ENCODE data around the gene CS. TPM values are rescaled to one million over a fixed set of nuclear protein-coding genes. Genes with fewer than 3 reads are reported as not detected.
"Not testable (repeated sequence)": the region's sequence is repeated elsewhere in the genome, so short reads cannot be mapped to it uniquely, and the experiment has no call there.

The CS gene
- total RNA-seq, 6 experiments from 2014 or later, result 196 to 247 (median 232) TPM

DNA sequence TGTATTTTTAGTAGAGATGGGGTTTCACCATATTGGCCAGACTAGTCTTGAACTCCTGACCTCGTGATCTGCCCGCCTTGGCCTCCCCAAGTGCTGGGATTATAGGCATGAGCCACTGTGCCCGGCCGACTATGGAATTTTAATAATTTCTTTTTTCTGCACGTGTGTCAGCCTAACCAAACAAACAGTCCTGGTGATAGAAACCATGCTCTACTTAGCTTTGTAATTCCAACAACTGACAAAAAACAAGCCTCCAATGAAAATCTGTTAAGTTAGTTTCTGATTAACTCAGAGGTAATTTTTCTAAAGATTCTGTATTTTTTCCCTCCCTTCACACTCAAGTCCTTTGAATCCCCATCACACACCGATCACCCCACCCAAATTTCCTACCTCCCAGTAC, 18.1 kb downstream of the CS start:
- Mint-ChIP-seq H3K27me3 (ENCODE audit: insufficient read depth) (no peaks in the 10 kb centered on the region; the same call in 1 of the 2 replicates), H3K4me3 (no peak overlapping the region), H3K9me3 (no peaks in the 10 kb centered on the region), H3K4me1 (ENCODE audit: low read depth) (no peaks in the 10 kb centered on the region), H3K27ac (no peak overlapping the region; the same call in 1 of the 2 replicates), H3K36me3 (ENCODE audit: low read depth) (peaks cover 36% of the 10 kb centered on the region)
- TF ChIP-seq CTCF (IDR thresholded peaks at IDR 0.05), result no peak
- DNase-seq, result no peak

- DNase-seq, result no peak
- TF ChIP-seq CTCF (IDR thresholded peaks at IDR 0.05), result no peak
- Mint-ChIP-seq H3K9me3 (no peaks in the 10 kb centered on the region), H3K27ac (no peak overlapping the region), H3K27me3 (ENCODE audit: insufficient read depth) (no peaks in the 10 kb centered on the region; the same call in 1 of the 2 replicates), H3K4me1 (ENCODE audit: low read depth) (no peaks in the 10 kb centered on the region), H3K4me3 (no peak overlapping the region), H3K36me3 (ENCODE audit: low read depth) (peaks cover 38% of the 10 kb centered on the region)
Observed at GRCh38 chr12:56280849-56281248, 19.3 kb downstream of the CS start.

GRCh38 chr12:56278905-56279304, 21.2 kb downstream of the CS start:
- no peak for DNase-seq
- TF ChIP-seq CTCF (IDR thresholded peaks at IDR 0.05), result no peak
- Mint-ChIP-seq H3K36me3 (ENCODE audit: low read depth) (peaks cover 41% of the 10 kb centered on the region), H3K9me3 (no peaks in the 10 kb centered on the region), H3K27ac (no peak overlapping the region), H3K4me3 (no peak overlapping the region), H3K27me3 (ENCODE audit: insufficient read depth) (no peaks in the 10 kb centered on the region; the same call in 1 of the 2 replicates), H3K4me1 (ENCODE audit: low read depth) (no peaks in the 10 kb centered on the region)

GRCh38 chr12:56274299-56274698, 25.8 kb downstream of the CS start:
- peaks cover 24% of the 10 kb centered on the region for H3K36me3 Mint-ChIP-seq (ENCODE audit: low read depth)
- no peak for TF ChIP-seq CTCF (IDR thresholded peaks at IDR 0.05)
- no peak overlapping the region for H3K27ac Mint-ChIP-seq
- no peak overlapping the region for H3K4me3 Mint-ChIP-seq
- DNase-seq, result no peak
- H3K27me3 Mint-ChIP-seq (ENCODE audit: insufficient read depth), result peaks cover 1% of the 10 kb centered on the region; the same call in 1 of the 2 replicates
- no peaks in the 10 kb centered on the region for H3K9me3 Mint-ChIP-seq
- no peaks in the 10 kb centered on the region for H3K4me1 Mint-ChIP-seq (ENCODE audit: low read depth)

DNA sequence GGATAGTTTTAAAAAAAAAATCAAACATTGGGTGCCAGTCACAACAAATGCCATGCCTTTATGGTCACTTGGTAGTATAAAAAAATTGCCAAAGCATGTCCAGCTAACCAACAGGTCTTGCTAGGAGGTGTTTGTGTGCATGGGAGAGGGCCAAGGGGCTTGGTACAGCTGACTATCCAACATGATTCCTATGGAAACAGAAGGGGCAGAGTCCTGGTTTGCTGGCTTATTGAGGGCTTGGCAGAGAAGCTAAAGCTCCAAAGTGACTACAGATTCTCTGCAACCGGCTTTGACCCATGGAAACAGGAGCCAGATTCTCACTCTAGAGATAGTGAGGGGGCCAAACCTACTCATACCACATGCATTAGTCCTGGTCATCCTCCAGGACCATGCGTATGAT, 27.7 kb downstream of the CS start:
- DNase-seq; H3K4me3 Mint-ChIP-seq; H3K9me3 Mint-ChIP-seq; H3K27me3 Mint-ChIP-seq (ENCODE audit: insufficient read depth); H3K27ac Mint-ChIP-seq; H3K4me1 Mint-ChIP-seq (ENCODE audit: low read depth): not testable (repeated sequence)
- peaks cover 24% of the 10 kb centered on the region for H3K36me3 Mint-ChIP-seq (ENCODE audit: low read depth)

DNA sequence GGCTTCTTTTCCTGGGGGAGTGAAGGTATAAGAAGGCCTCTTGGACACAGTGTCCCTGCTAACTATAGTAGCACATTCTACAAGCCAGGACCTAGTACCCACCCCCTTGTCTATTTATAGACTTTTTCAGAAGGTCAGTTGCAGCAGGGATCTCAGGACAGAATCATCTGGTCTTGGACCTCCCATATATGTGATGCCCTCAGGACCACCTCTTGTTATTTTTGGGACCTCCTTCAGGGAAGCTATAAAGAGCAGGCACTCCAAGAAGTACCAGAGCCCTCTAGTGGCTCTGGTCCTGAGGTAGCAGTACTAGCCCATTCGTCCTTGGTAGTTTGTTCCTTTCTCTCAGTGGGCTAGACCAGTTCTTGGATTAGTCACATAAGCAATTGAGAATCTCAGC, 29.1 kb downstream of the CS start:
- Mint-ChIP-seq H3K9me3 (no peaks in the 10 kb centered on the region), H3K4me1 (ENCODE audit: low read depth) (peaks cover 17% of the 10 kb centered on the region), H3K27me3 (ENCODE audit: insufficient read depth) (peaks cover 2% of the 10 kb centered on the region), H3K4me3 (no peak overlapping the region), H3K36me3 (ENCODE audit: low read depth) (peaks cover 22% of the 10 kb centered on the region), H3K27ac (peak overlapping the region; percentile 14; the same call in 1 of the 2 replicates)
- TF ChIP-seq CTCF (IDR thresholded peaks at IDR 0.05), result peak; percentile 69
- DNase-seq, result peak; percentile 35

Measured in HFFc6 (cell line).